Measurements from ENCODE around the gene LYSMD3.

LYSMD3 gene

GRCh38 chr5:90530736-90531487 lies 1.5 kb upstream of the LYSMD3 start:
- DNase-seq (ENCODE audit: low spot score): no peak
- no peak for TF ChIP-seq CTCF (IDR thresholded peaks at IDR 0.05; ENCODE audit: extremely low read depth, missing control alignments)

- TF ChIP-seq CTCF (IDR thresholded peaks at IDR 0.05; ENCODE audit: extremely low read depth, missing control alignments): peak; percentile 41
- peak; percentile 73 for DNase-seq (ENCODE audit: low spot score)
These were observed 724 bp upstream of the LYSMD3 start for GRCh38 chr5:90529939-90530677.

GRCh38 chr5:90528601-90529193 lies 687 bp downstream of the LYSMD3 start:
- TF ChIP-seq CTCF (IDR thresholded peaks at IDR 0.05; ENCODE audit: extremely low read depth, missing control alignments): no peak
- DNase-seq (ENCODE audit: low spot score): peak; percentile 14

GRCh38 chr5:90519081-90519480 lies 10.3 kb downstream of the LYSMD3 start:
- no peak for TF ChIP-seq CTCF (IDR thresholded peaks at IDR 0.05; ENCODE audit: extremely low read depth, missing control alignments)
- DNase-seq (ENCODE audit: low spot score): no peak

- no peak for DNase-seq (ENCODE audit: low spot score)
- no peak for TF ChIP-seq CTCF (IDR thresholded peaks at IDR 0.05; ENCODE audit: extremely low read depth, missing control alignments)
These were observed 10.7 kb downstream of the LYSMD3 start for GRCh38 chr5:90518661-90519060.

- no peak for DNase-seq (ENCODE audit: low spot score)
- TF ChIP-seq CTCF (IDR thresholded peaks at IDR 0.05; ENCODE audit: extremely low read depth, missing control alignments): no peak
These were observed 14.9 kb downstream of the LYSMD3 start for GRCh38 chr5:90514520-90514919.

- no peak for TF ChIP-seq CTCF (IDR thresholded peaks at IDR 0.05; ENCODE audit: extremely low read depth, missing control alignments)
- DNase-seq (ENCODE audit: low spot score): no peak
These were observed 18.9 kb downstream of the LYSMD3 start for GRCh38 chr5:90510438-90510837.

Measured in GM20000 (cell line).